Right hindlimb (tissue), 1 donor: ENCODE measurements around the gene FNDC3B.
A peak's percentile ranks its signal among the peaks of the same experiment; 100 is the strongest.
"Not testable (repeated sequence)": the region's sequence is repeated elsewhere in the genome, so short reads cannot be mapped to it uniquely, and the experiment has no call there.

ENCODE experiments used
- DNase-seq: peaks from one replicate; pipeline ENCODE4 v3.0.0-alpha.2; 2018

FNDC3B gene

GRCh38 chr3:172076212-172076611 is 36.8 kb downstream of the FNDC3B start:
- DNase-seq: no peak

- no peak for DNase-seq
Measured at GRCh38 chr3:172077197-172077757, 37.9 kb downstream of the FNDC3B start.

- DNase-seq: no peak
Measured at GRCh38 chr3:172078244-172078643, 38.9 kb downstream of the FNDC3B start.

GRCh38 chr3:172078721-172079120 is 39.3 kb downstream of the FNDC3B start:
- DNase-seq: no peak

GRCh38 chr3:172079326-172079976 is 40.1 kb downstream of the FNDC3B start:
- DNase-seq: no peak

GRCh38 chr3:172080503-172080902 is 41.1 kb downstream of the FNDC3B start:
- no peak for DNase-seq

- peak; percentile 89 for DNase-seq
Measured at GRCh38 chr3:172082269-172082668, 42.9 kb downstream of the FNDC3B start.

- DNase-seq: no peak
Measured at GRCh38 chr3:172082820-172083513, 43.6 kb downstream of the FNDC3B start.

GRCh38 chr3:172083995-172084409 is 44.6 kb downstream of the FNDC3B start:
- no peak for DNase-seq

- DNase-seq: no peak
Measured at GRCh38 chr3:172084871-172085556, 45.6 kb downstream of the FNDC3B start.

GRCh38 chr3:172085557-172085895 is 46.1 kb downstream of the FNDC3B start:
- DNase-seq: no peak

- no peak for DNase-seq
Measured at GRCh38 chr3:172086071-172086470, 46.7 kb downstream of the FNDC3B start.

GRCh38 chr3:172087198-172087597 is 47.8 kb downstream of the FNDC3B start:
- no peak for DNase-seq

GRCh38 chr3:172087602-172088580 is 48.5 kb downstream of the FNDC3B start:
- DNase-seq: no peak

GRCh38 chr3:172089250-172089649 is 49.9 kb downstream of the FNDC3B start:
- no peak for DNase-seq

- no peak for DNase-seq
Measured at GRCh38 chr3:172090035-172090434, 50.7 kb downstream of the FNDC3B start.

- no peak for DNase-seq
Measured at GRCh38 chr3:172092658-172093057, 53.3 kb downstream of the FNDC3B start.

GRCh38 chr3:172093581-172094443 is 54.4 kb downstream of the FNDC3B start:
- not testable (repeated sequence) for DNase-seq

GRCh38 chr3:172094621-172095557 is 55.5 kb downstream of the FNDC3B start:
- no peak for DNase-seq

GRCh38 chr3:172096881-172097420 is 57.6 kb downstream of the FNDC3B start:
- no peak for DNase-seq
